Right renal pelvis (tissue), 4 donors: ENCODE results near the gene C12orf43. TPM values are rescaled to one million over a fixed set of nuclear protein-coding genes. Genes with fewer than 3 reads are reported as not detected.

Experiments
- DNase-seq, 4 donors: peaks; one replicate each; pipeline ENCODE4 v3.0.0-alpha.2; 2013; ENCODE audit warnings: low read depth in 4 of 4, low spot score in 3 of 4, missing footprints in 1 of 4
- polyA plus RNA-seq, 4 donors: library from polyadenylated mRNA; unstranded; fragments of 120-200 nt; gene quantifications; one replicate each; pipeline ENCODE4 v1.2.1, GENCODE V29; 2013; ENCODE audit not compliant: insufficient read length in 4 of 4

The C12orf43 gene
- polyA plus RNA-seq, 4 donors, result 16.5 to 19.2 (median 18.1) TPM

GRCh38 chr12:120979862-120980696, 36.2 kb downstream of the C12orf43 start:
- DNase-seq, result no peak

DNA sequence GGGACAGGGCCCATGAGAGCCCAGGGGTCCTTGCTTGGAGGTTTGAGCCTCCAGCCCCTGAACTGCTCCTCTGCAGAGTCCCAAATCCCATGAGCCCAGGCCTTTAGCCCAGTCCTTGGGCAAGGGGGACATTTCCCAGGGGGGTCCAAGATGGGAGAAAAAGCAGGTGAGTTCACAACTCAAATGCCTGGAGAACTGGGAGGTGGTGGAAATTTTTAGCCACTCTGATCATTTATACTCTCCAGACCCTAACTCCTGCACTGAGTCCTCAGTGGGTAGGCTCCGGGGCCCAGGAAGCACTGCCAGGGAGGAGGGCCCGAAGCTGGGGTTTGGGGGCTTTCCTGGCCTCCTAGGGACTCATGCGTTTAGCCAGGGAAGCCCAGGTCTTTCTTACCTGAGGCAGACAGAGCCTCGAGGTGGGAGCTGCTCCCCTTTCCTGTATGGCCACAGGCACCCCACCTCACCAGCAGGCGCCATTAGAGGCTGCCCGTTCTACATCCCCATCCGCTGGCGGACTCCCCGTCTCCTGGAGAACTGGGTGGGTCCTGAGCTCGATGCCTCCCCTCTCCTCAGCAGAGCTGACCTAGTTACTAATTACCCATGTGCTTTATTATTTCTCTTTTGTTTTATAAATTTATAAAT, 36.9 kb downstream of the C12orf43 start:
- DNase-seq, result no peak

DNA sequence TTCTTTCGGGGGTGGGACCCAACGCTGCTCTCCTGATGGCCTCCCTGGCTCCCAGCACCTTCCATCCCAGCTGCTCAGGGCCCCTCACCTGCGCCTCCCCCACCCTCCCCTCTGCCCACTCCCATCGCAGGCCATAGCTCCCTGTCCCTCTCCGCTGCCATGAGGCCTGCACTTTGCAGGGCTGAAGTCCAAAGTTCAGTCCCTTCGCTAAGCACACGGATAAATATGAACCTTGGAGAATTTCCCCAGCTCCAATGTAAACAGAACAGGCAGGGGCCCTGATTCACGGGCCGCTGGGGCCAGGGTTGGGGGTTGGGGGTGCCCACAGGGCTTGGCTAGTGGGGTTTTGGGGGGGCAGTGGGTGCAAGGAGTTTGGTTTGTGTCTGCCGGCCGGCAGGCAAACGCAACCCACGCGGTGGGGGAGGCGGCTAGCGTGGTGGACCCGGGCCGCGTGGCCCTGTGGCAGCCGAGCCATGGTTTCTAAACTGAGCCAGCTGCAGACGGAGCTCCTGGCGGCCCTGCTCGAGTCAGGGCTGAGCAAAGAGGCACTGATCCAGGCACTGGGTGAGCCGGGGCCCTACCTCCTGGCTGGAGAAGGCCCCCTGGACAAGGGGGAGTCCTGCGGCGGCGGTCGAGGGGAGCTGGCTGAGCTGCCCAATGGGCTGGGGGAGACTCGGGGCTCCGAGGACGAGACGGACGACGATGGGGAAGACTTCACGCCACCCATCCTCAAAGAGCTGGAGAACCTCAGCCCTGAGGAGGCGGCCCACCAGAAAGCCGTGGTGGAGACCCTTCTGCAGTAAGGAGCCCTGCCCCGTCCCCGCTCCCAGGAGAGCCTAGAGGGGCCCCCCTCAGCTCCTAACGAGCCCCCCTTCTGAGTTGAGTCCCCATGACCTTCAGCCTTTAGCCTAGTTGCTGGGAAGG, 37.7 kb downstream of the C12orf43 start, which contains the start of gene HNF1A:
HNF1A (plus strand) TSS at position 248 of the 924 bp plus-strand sequence; CDS start at position 474, 226 bp downstream.
- DNase-seq, result no peak

DNA sequence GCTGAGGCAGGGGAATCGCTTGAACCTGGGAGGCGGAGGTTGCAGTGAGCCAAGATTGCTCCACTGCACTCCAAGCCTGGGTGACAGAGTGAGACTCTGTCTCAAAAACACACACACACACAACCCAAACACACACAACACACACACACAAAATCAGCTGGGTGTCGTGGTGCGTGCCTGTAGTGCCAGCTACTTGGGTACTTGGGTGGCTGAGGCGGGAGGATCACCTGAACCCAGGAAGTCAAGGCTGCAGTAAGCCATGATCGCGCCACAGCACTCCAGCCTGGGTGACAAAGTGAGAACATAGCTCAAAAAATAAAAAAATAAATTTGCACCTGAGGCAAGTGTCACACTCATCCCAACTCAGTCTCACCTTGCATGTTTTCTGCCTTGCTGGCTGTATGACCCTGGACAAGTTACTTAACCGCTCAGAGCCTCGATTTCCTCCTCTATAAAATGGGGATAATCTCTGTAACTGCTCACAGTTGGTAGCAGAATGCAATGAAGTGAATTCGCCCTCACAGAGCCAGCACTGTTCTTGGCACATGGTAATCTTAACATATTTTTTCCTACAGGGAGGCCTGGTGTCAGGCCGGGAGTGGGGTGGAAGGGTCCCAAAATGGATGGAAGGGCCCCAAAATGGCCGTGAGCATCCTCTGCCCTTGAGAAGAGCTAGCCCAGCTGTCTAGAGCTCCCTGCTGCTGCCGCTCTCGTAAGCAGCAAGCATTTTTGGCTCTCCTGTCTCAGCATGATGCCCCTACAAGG, 38.6 kb downstream of the C12orf43 start:
- no peak for DNase-seq

DNA sequence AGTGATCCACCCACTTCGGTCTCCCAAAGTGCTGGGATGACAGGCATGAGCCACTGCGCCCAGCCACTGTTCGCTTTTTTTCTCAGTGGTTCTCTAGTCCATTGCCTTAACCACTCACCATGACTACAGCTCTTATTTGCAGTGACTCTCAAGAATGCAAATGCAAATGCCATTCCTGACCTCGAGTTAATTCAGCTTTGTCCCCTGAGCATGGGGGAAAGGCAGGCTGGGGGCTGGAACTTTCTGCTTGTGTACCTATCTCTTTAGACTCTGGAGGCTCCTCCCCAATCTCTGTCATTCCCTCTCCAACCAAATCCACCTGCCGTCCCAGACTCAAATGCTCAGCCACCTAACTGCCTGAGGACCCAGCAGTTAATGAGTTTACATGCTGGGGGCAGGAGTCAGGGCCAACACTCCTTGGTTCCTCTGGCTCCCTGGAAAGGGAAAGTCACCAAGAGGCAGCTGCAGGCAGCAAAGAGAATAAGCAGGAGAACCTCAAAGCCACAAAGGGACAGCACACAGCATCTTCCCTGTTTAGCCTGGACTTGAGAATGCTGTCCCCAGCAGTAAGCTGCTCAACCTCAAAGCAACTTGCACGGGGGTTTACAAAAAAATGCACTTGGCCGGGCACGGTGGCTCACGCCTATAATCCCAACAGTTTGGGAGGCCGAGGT, 43.3 kb downstream of the C12orf43 start:
- DNase-seq, result peak in 3 of 4 donors; percentile 68 to 79 (median 71)

DNA sequence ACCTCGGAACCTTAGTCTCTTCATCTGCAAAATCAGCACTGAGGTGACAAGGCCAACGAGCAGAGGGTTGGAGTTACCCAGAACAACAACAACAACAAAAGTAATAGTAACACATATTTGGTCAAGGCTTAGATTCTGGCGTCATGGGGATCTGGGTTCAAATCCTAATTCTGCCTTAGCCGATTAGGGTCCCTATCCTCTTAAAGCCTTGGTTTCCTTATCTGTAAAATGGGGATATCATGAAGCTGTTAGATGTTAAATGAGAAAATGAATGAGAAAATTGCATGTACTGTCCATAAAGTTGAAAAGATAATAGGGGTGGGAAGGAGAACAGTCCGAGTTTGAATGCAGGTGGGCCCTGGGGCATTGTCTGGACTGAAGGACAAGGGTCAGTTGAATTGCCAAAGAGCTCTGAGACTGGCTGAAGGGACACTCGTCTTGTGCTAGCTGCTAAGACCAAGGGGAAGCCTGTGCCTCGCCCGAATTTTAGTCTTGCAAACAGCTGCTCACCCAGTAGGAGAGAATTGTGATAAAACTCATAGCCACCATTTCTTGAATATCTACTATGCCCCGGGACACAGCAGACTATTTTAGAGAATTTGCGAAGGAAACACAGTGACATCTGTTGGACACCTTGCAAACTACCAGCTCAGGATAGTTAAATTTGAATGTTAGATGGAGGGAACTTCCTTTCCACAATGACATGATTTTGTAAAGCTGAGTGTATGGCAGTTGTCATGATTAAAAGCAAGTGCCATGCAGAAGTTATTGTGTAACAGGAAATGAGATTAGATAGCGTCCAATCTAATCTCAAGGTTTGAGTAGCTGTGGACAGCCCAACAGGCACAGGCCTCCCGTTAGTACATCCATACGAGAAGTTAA, 44.7 kb downstream of the C12orf43 start:
- no peak for DNase-seq

- DNase-seq, result no peak
Measured at GRCh38 chr12:120970310-120970709, 46.0 kb downstream of the C12orf43 start.

GRCh38 chr12:120965534-120966091, 50.7 kb downstream of the C12orf43 start:
- no peak for DNase-seq

DNA sequence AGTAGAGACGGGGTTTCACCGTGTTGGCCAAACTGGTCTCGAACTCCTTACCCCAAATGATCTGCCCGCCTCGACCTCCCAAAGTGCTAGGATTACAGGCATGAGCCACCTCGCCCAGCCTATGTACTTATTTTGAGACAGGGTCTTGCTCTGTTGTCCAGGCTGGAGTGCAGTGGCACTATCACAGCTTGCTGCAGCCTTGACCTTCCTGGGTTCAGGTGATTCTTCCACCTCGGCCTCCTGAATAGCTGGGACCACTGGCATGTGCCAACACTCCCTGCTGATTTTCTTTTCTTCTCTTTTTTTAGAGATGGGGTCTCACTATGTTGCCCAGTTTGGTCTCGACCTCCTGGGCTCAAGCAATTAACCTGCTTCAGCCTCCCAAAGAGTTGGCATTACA, 52.0 kb downstream of the C12orf43 start:
- DNase-seq, result no peak

- DNase-seq, result no peak
Measured at GRCh38 chr12:120962532-120963020, 53.7 kb downstream of the C12orf43 start.

- no peak for DNase-seq
Measured at GRCh38 chr12:120961604-120962531, 54.4 kb downstream of the C12orf43 start.

- DNase-seq, result no peak
Measured at GRCh38 chr12:120960657-120961056, 55.6 kb downstream of the C12orf43 start.

GRCh38 chr12:120959111-120959878, 57.0 kb downstream of the C12orf43 start:
- no peak for DNase-seq

- no peak for DNase-seq
Measured at GRCh38 chr12:120956579-120957300, 59.5 kb downstream of the C12orf43 start.

DNA sequence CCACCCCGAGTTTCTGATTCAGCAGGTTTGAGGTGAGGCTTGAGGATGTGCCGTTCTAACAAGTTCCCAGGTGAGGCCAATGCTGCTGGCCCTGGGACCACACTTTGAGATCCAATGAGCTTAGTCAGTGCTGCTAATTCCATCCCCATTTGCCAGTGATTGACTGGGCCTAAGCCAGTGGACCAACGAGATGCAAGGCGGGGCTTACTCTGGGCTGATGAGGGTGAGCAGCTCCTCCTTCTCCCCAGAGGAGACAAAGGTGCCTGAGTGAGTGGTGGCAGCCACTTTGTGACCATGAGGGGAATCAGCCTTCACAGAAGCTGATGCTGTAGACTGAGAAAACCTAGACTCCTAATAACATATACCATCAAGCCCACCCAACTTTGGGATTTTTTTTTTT, 61.1 kb downstream of the C12orf43 start:
- no peak for DNase-seq

DNA sequence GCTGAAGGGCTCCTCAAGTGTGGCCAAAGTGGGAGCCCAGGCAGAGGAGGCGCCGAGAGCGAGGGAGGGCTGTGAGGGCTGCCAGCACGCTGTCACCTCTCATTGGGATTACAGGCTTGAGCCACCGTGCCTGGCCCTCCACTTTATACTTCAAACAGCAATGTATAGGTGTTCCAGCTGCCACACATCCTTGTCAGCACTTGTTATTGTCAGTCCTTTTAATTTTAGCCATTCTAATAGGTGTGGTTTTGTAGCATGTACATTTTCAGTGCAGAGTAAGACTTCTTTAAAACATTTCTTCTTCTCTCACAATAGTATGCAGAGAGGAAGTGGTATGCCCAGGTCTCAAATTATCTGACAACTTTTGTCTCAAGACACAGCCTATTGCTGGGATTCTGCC, 65.5 kb downstream of the C12orf43 start:
- DNase-seq, result no peak
